HEK293 (cell line): ENCODE results near the gene TIMM17B.
"Not testable (repeated sequence)": the region's sequence is repeated elsewhere in the genome, so short reads cannot be mapped to it uniquely, and the experiment has no call there.

Experiments
- CTCF ChIP-seq: fragments of 450-650 bp; formaldehyde crosslinking; IDR thresholded peaks from 2 replicates; pipeline ENCODE4 v1.5.1; 2016; ENCODE audit warnings: missing biosample characterization, missing genetic modification characterization
- ZFHX2 ChIP-seq: fragments of 450-650 bp; formaldehyde crosslinking; conservative IDR thresholded peaks from 2 replicates; pipeline ENCODE4 v1.5.1; 2016; ENCODE audit warnings: missing biosample characterization, missing genetic modification characterization
- ZNF121 ChIP-seq: fragments of 450-650 bp; formaldehyde crosslinking; IDR thresholded peaks from 2 replicates; pipeline ENCODE4 v1.5.1; 2016; ENCODE audit warnings: missing biosample characterization, missing genetic modification characterization
- ZNF639 ChIP-seq: fragments of 450-650 bp; formaldehyde crosslinking; IDR thresholded peaks from 2 replicates; pipeline ENCODE4 v1.5.1; 2016; ENCODE audit warnings: missing biosample characterization, missing genetic modification characterization

- TF ChIP-seq CTCF, ZNF121, ZFHX2, ZNF639 (tag by site-specific recombination): not testable (repeated sequence)
These were observed 20.6 kb downstream of the TIMM17B start for GRCh38 chrX:48876944-48877343.
